ENCODE measurements around the gene TNFRSF8.

Gene TNFRSF8

DNA sequence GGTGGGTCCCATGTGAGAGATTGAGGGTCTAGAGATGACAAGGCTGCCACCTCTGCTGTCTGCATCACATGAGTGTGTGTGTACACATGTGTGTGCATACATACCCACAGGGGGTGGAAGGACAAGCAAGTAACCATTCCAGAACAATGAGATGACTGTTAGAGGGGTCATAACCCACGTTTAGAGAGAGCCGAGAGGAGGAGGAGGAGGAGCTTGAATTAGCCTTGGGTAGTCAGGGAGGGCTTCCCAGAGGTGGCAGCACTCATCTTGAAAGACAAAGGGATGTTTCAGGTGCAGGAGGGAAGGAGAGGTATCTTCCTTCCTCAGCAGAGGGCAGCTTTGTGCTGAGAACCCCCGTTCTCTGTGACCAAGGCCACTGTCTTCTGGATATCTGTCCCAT is 125.0 kb downstream of the TNFRSF8 start:
- no peak for DNase-seq (ENCODE audit: low read depth in 3 of 3)

DNA sequence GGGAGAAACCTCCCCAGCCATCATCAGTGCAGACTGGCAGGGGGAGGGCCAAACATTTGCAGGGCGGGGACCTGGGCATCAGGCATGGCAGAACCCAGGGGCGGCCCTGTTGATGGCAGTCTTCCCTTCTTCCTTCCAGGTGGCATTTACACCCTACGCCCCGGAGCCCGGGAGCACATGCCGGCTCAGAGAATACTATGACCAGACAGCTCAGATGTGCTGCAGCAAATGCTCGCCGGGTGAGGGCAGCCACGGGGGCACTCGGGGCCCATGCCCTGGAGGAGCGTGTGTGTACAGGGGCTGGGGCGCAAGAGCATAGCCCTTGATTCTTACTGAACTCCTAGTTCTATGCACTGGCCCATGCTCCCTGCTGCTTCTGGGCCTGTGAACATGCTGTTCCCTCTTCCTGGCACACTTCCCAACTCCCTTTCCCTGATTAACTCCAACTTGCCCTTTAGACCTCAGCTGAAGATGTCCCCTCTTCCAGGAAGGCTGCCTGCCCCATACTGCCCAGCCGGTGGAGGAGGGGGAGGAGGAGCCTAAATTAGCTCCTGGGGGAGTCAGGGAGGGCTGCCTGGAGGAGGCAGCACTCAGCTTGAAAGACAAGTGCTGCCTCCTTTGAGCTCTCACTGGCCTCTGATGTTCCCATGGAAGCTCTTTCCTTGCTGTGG is 125.7 kb downstream of the TNFRSF8 start:
- DNase-seq (ENCODE audit: low read depth in 3 of 3): no peak

GRCh38 chr1:12189328-12189682 is 126.2 kb downstream of the TNFRSF8 start:
- DNase-seq (ENCODE audit: low read depth in 3 of 3): no peak

DNA sequence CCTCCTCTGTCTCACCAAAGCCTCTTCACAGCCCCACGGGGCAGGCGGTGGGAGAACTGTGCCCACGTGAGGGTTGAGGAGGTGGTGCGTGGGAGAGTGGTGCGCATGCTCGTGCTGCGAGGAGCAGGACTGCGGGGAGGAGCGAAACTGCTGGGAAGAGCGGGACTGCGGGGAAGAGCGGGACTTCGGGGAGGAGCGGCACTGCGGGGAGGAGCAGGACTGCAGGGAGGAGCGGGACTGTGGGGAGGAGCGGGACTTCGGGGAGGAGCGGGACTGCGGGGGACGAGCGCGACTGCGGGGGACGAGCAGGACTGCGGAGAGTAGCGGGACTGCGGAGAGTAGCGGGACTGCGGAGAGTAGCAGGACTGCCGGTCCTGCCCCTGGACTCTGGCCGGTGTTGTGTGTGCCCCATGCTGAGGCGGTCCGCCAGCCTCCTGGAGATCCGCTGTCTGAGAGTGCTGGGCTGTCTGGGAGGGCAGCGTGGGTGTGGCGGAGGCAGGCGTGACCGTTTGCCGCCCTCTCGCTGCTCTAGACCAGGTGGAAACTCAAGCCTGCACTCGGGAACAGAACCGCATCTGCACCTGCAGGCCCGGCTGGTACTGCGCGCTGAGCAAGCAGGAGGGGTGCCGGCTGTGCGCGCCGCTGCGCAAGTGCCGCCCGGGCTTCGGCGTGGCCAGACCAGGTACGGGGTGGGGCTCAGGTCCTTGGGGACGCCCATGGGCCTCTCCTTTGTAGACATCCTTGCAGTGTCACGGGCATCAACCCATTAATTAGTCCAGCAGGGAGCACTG is 128.3 kb downstream of the TNFRSF8 start:
- no peak for DNase-seq (ENCODE audit: low read depth in 3 of 3)
